GM19023 (cell line): ENCODE results near the gene METTL24.

Experiments used
- ATAC-seq: cut with Tn5 transposase; IDR thresholded peaks from one replicate; pipeline ENCODE4 v1.9.1; 2021; ENCODE audit warnings: mild to moderate bottlenecking, moderate library complexity; ENCODE audit not compliant: unreplicated experiment

Gene METTL24

DNA sequence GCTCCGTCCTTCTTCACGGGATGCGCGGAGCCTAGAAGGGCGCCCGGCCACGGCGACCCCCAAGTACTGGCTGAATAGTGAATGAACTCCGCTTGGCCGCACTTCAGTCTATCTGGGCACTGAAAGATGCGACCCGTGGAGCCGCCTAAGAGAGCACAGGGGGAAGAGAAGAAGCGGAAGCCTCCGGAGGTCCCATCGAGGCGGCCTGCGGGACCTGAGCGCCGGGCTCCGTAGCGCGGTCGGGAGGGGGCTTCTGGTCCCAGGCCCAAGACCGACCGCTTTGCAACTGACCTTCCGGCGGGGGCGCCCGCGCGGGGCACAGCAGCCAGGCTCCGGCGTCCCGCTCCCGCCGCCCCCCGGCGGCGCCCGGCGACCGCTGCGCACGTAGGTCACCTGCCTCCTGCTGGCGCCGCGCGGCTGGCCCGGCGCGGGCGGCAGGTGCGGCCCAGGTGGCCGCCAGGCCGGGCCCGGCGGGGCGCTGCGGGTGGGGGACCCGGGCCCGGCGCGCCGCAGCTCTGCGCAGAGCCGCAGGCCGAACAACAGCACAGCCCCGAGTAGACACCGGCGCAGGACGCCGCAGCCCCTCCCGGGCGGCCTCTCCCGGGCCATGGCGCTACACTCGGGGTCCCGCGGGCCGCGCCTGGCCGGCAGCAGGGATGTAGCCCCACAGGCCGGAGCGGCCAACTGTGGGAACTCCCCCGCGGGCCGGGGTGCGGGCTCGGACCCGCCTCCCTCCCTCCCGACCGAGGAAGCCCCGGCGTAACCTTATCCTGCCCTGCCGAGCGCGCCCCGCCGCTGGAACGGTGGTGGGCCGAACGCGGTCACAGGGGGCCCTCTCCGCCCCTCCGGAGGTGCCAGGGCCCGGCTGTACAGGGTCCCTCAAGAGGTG, at the start of gene METTL24:
METTL24 (minus strand) TSS at position 686 of the 889 bp plus-strand sequence; CDS start at position 609, 77 bp downstream.
- no peak for ATAC-seq

- ATAC-seq: no peak
Observed at GRCh38 chr6:110404607-110405006, 46.5 kb upstream of the METTL24 start.

DNA sequence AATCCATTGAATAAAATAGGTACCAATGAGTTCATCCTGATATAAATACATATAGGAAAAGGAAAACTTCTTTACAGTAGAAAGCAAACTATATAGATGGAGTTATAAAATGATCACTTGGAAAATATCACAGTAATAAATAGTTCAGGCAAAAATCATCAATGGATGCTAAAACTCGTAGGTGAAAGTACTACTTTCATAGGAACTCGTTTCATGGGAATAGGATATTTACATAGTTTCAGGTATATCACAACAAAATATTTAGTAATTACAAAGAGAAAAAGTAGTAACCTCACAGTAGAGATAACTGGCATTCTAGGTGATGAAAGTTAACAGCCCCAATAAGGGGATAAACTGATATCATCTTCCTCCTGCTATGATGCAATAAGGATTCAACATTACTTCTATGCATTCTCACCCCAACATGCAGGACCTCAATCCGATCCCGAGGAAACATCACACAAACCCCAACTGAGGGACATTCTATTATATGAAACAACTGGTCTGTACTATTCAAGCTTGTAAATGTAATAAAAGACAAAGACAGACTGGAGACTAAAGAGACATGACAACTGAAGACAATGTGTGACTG, 43.5 kb upstream of the METTL24 start:
- ATAC-seq: no peak

DNA sequence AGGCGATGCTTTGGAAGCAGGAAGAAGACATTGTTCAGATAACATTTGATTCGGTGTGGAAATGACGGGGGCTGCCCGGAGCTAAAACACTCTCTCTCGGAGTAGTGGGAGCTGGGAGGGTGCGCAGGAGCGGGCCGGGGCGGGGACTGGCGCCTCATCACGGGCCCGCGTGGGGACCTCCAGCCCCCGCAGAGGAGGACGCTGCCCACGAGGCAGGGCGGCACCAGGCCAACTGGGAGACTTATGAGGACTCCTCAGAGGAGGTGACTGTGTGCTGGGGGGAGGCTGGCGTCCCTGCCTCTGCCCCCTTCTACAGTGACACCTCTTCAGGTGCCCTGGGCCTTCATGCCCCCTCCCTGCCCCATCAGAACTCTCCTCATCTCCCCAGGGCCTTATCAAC, 42.1 kb upstream of the METTL24 start:
- ATAC-seq: no peak

- no peak for ATAC-seq
Observed at GRCh38 chr6:110399219-110400071, 41.3 kb upstream of the METTL24 start.

DNA sequence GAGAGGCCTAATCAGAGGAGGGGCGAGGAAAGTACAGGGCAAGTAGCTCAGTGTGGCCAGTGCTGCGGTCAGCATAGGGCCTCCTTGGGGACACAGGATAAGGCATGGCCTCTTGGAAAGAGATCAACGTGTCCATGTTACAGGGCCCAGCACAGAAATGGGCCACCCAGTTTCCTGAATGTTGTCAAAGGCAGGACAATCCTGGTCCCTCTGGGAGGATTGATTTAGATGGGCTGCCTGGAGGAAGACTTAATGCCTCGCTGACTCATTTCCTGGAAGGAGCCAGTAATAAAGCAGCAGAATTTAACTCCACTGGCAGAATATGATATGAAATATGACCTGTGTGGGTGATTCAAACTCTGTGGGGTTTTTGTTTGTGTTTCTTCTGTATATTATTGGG, 40.6 kb upstream of the METTL24 start:
- no peak for ATAC-seq

- ATAC-seq: no peak
Observed at GRCh38 chr6:110395221-110395620, 37.1 kb upstream of the METTL24 start.

DNA sequence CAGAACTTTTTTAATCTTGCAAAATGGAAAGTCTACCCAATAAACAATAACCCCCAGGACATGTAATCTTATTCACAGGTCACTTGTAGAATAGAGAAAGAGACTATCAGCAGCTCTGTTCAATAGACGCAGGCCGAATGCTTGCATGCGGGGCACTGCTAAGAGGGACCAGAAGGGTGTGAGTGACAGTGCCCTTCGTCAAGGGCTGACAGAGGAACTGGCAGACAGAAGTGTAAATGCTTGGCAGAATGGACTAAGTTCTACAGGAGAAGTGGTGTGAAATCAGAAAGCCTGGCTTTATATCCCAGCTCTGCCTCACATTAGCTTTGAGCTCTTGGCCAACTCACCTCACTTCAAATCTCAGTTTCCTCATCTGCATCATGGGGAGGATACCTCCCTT, 36.3 kb upstream of the METTL24 start:
- no peak for ATAC-seq

DNA sequence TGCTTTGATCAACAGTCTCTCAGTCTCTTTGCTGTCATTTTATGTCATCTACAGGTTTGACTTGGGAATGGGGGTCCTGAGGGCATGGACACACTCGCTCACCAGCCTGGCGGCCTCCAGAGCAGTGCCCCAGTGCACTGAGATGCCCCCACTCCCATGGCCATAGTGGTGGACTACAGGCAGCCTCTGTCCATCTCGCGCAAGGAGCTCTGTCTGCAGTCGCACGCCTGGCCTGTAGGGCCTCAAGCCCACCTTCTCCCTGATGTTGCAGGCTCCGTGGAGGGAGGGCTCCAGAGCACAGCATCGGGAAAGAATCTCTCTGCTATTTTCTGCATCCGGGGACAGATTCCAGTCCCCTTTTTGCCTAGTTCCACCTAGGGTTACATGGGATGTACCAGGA, 34.6 kb upstream of the METTL24 start:
- no peak for ATAC-seq

DNA sequence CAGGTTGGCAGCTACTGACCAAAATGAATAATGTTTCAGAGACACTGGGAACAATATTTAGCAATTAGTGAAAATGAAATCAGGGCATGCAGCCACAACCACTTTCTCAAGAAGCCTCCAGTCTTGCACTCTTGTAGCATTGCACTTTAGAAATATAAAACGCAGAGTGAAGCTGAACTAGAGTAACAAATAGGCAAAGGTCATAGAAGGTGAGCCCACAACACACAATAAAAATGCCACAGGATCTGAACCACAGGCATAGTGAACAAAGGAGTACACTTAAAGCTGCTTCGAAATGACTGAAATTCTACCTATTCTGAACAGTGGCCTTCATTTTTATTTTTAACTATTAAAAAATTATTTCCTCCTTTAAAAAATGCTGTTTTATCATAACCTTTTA, 32.3 kb upstream of the METTL24 start:
- ATAC-seq: no peak

- no peak for ATAC-seq
Observed at GRCh38 chr6:110389689-110390382, 31.7 kb upstream of the METTL24 start.

DNA sequence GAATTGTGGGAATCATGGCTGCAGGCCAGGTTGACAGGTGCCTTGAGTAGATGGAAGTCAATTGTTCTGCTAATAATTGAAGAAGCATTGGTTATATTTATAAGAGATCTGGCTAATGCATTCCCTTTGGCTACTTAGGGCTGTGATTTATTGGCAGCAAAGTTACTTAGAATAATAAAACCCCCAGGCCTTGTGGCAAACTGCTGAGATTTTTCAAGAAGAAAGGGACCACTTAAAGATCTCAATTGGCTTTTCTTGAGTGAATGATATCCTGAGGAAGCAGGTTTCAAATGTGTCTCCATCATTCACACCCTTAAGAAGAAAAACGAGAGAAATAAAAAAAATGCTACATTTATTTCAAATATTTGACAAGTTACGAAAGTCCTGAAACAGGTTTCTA, 29.8 kb upstream of the METTL24 start:
- ATAC-seq: no peak

- no peak for ATAC-seq
Observed at GRCh38 chr6:110385458-110385863, 27.3 kb upstream of the METTL24 start.

GRCh38 chr6:110378552-110378951, 20.4 kb upstream of the METTL24 start:
- no peak for ATAC-seq

DNA sequence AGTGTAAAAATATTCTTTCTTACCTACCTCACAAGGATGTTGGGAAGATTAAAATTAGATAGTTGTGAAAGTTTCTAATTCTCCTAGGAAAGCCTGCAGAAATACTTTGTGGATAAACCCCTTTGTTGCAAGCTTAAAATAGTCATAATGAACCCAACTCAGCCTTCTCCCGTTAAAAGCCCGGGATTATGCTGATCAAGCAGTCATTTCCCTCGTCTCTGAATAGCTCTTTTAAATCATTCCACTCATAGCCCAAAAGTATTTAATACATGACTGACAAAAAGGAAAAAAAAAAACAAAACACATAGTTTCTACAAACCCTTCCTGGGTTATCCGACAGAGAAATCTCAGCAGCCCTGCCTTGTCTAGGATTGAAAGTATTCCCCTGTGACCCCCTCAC, 10.9 kb upstream of the METTL24 start:
- no peak for ATAC-seq

GRCh38 chr6:110368284-110368683, 10.1 kb upstream of the METTL24 start:
- ATAC-seq: no peak

DNA sequence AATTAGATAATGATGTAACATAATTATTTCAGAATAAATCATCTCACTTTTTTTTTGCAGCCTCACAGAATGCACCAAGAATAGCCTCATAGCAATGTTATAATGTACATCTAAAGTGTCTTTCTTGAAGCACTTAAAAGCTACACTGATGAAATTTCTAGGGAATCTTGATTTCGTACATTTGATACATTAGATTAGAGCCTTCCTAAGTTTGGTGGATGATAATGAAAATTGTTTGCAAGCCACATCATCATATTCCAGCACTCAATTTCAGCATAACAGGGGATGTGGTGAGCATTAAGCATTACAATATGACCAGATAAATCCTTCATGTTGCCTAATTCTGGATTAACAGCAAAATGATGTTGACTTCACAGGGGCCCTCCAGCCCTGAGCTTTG, 9.7 kb upstream of the METTL24 start:
- no peak for ATAC-seq

DNA sequence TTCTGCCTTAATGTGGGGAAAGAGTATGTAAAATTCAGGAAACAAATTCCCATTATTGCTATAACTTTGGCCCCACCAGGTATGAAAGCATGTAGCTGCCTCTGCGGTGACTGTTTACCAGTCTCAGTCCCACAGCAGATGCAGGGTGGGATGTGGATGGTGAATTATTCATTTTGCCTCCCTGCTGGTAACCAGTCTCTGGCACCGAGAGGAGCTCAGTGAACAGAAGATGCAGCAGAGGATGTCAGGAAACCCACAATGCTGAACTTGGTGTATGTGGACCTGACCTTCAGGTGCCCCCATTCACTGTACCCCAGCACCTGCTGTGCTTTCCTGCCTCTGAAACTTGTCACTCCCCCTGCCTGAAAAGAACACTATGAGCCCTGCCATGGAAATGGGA, 8.8 kb upstream of the METTL24 start:
- no peak for ATAC-seq

DNA sequence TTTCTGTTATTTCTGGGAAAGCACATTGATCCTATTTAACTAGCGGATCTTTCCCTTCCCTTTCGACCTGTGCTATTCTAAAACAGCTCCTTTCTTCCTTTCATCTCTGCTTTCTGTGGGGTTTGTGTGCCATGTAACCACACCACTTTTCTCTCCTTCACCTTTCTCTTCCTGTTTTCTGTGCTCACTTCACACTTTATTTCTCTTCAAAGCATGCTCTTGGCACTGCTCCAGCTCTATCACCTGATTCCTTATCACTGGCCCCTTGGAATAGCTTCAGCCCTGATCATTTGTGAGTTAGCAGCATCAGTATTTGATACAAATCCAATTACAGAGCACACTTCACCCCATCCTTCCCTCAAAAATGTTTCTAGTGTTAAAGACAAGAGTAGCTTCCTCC, 8.1 kb upstream of the METTL24 start:
- no peak for ATAC-seq

GRCh38 chr6:110364364-110365105, 6.4 kb upstream of the METTL24 start:
- ATAC-seq: no peak
